Activated CD4-positive, CD25-positive, alpha-beta regulatory T cell (primary cell): ENCODE data around the gene DERA.

Source experiments
- DNase-seq, 4 experiments: peaks; one replicate each; lab custom pipeline; 2025; lab: John Stamatoyannopoulos, UW

The DERA gene

DNA sequence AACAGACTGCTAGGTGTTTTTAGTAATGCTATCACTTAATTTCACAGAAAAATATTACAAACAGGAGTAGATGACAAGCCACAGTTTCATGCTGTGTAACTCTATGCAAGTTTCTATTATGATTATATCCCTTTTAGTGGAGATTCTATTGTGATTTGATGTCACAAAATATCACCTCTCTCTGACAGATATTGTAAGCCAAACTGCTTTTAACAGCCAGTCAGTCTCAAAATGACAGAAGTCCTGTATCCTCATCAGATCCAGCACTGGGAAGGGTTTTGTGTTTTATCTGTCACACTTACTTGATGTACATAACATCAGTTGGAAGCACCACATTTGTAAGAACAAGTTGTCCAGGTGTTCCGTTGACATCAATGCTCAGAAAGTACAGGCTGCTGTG is 164.8 kb downstream of the DERA start:
- DNase-seq = no peak

DNA sequence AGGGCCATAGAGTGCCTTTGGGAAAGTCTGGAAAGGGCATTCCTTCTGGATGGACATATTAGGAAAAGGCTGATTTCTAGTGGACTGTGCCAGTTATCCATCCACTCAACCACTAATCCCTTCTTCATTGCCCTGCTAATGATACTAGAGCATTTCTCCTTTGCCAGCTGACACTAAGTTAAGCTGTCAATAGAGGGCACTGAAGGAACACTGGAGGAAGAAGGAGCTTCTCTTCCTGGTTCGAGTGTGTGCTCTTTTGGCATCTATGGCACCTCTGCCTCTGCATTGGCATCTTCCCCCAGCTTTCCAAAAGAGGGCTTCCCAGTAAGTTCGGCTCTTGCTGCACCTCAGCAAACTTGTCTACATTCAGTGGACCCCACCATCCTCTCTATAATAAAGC is 165.4 kb downstream of the DERA start:
- DNase-seq = no peak

DNA sequence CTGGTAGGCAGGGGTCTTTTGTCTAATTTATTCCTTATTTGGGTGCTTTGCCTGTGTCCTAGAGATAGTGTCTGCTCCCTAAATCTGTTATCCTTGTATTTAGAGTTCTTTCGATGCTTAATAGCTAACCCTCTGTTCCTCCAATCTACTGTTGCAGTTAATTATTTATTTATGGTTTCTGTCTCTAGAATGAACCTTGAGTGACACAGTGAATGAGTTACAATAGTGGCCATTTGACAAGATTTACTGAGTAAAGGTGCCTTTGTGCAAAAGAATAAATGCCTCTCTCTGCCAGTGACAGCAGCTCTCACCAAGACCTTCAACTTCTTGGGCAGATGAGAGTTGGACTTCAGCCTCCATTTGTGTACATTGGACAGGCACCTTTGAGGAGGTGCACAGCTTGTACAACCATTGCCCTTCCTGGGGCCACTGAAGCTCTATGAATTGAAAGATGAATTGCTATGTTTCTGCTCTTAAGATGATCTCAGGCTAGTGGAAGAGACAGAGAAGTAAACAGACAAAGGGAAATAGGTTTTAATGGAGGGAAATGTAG is 165.9 kb downstream of the DERA start:
- DNase-seq = no peak

- no peak for DNase-seq
Measured at GRCh38 chr12:16086462-16086861, 175.3 kb downstream of the DERA start.

GRCh38 chr12:16086942-16087341 is 175.8 kb downstream of the DERA start:
- DNase-seq = no peak
